Stimulated activated CD4-positive, alpha-beta T cell treated with anti-CD3 and anti-CD28 coated beads, Interleukin-2, amount 100 ng/mL, for 4 hours (primary cell): ENCODE data around the gene TLR6.
"Not testable (repeated sequence)": the region's sequence is repeated elsewhere in the genome, so short reads cannot be mapped to it uniquely, and the experiment has no call there.

ENCODE experiments used
- DNase-seq: peaks from one replicate; pipeline ENCODE4 v3.0.0-alpha.2; 2020; ENCODE audit warnings: low read depth

TLR6 gene

GRCh38 chr4:38785041-38785790 lies 71.4 kb downstream of the TLR6 start:
- DNase-seq = no peak

GRCh38 chr4:38784141-38784540 lies 72.5 kb downstream of the TLR6 start:
- DNase-seq = no peak

- DNase-seq = no peak
These were observed 73.5 kb downstream of the TLR6 start for GRCh38 chr4:38783109-38783460.

GRCh38 chr4:38782452-38783108 lies 74.0 kb downstream of the TLR6 start, which contains the start of gene TLR10:
Gene TLR10 (minus strand): TSS chr4:38782990. CDS start chr4:38775590, 7,400 bp downstream.
- DNase-seq = peak; percentile 11

- DNase-seq = no peak
These were observed 74.8 kb downstream of the TLR6 start for GRCh38 chr4:38781854-38782261.

GRCh38 chr4:38780833-38781484 lies 75.7 kb downstream of the TLR6 start:
- DNase-seq = no peak

GRCh38 chr4:38779790-38780189 lies 76.8 kb downstream of the TLR6 start:
- DNase-seq = no peak

- not testable (repeated sequence) for DNase-seq
These were observed 78.7 kb downstream of the TLR6 start for GRCh38 chr4:38777925-38778324.

GRCh38 chr4:38775326-38775725 lies 81.3 kb downstream of the TLR6 start:
- no peak for DNase-seq

GRCh38 chr4:38774181-38774955 lies 82.2 kb downstream of the TLR6 start:
- no peak for DNase-seq
